OCI-LY7 (cell line): ENCODE data around the gene MYO18A.

Source experiments
- CTCF ChIP-seq: fragments of 200-600 bp; sonication (generic); conservative IDR thresholded peaks from 2 replicates; pipeline ENCODE4 v1.5.1; 2014; ENCODE audit warnings: mild to moderate bottlenecking, antibody characterized with exemption, low read length, moderate library complexity, mixed read lengths
- EZH2phosphoT487 ChIP-seq: fragments of 200-600 bp; sonication (generic); IDR thresholded peaks from 2 replicates; pipeline ENCODE4 v1.6.1; 2018; ENCODE audit warnings: low read depth, borderline replicate concordance, mild to moderate bottlenecking, mixed run types, antibody characterized with exemption, low read length, moderate library complexity, mixed read lengths

GRCh38 chr17:29196769-29197515 is 16.7 kb upstream of the MYO18A start:
- TF ChIP-seq CTCF (no peak), EZH2phosphoT487 (no peak)
